DMS153 treated with DMSO at 0.1 percent for 48 hours (cell line): ENCODE results near the gene RASSF3.
"Not testable (repeated sequence)": the region's sequence is repeated elsewhere in the genome, so short reads cannot be mapped to it uniquely, and the experiment has no call there.

Experiments used
- DNase-seq: peaks from one replicate; lab custom pipeline; 2025; ENCODE audit not compliant: unreplicated experiment; lab: John Stamatoyannopoulos, UW

Gene RASSF3

DNA sequence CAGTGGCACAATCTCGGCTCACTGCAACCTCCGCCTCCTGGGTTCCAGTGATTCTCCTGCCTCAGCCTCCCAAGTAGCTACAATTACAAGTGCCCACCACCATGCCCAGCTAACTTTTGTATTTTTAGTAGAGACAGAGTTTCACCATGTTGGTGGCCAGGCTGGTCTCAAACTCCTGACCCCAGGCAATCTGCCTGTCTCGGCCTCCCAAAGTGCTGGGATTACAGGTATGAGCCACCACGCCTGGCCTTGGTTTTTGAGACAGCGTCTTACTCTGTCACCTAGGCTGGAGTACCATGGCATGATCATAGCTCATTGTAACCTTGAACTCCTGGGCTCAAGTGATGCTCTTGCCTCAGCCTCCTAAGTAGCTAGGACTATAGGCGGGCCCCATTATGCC lies 79.9 kb downstream of the RASSF3 start:
- DNase-seq: not testable (repeated sequence)

DNA sequence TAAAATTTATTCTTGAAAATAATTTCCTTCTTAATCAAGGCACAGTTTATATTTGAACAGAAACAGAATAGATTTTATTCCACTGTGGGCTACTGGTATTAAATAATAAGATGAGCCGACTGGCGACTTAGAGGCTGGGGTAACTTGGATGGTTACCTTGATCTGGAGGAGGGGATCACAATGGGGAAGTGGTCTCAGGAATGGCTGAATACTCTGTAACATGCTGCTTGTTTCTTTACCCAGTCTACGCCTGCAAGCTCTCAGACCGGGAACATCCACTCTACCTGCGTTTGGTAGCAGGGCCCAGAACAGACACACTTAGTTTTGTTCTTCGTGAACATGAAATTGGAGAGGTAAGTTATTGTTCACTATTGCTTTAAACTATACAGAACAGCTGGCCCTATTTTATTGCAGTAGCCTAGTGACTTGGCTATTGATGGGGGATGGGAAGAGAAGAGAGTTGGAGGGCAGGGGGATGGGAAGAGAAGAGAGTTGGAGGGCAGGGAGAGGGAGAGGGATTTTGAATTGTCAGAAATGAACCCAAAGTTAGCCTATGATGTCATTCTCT lies 81.0 kb downstream of the RASSF3 start:
- DNase-seq: peak; percentile 54

DNA sequence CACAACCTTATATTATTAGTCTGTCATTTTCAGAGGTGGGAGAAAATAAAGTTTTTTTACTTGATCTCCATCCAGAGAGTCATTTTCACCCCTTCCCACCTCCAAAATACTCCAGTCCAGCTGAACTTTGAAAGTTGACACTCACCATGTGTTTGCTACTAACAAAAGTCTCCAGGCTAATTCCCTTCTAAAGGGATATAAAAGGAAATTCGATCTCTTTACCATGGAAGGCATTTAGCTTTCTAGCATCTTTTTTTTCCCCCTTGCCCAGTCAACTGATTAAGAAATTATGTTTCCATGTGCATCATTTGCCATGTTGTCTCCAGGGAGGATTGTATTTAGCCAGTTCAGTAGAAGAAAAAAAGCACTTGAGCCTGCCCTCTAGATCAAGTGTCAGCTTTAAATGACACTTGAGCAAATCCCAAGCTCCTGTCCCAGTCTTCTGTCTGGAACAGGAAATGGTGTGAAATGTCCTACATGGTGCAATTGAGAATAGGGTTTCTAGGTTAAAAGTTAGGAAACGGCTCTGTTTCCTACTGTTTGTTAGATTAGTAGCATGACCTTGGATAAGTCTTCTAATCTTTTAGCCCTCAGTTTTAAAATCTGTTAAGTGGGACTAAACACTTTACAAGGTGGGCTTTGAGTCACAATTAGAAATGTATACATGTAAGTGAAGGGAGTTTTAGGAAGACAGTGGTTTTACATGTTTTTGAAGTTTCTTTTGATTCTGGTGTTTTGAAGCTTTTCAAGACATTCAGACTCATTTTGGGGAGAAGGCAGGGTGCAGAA lies 81.7 kb downstream of the RASSF3 start:
- DNase-seq: peak; percentile 54

DNA sequence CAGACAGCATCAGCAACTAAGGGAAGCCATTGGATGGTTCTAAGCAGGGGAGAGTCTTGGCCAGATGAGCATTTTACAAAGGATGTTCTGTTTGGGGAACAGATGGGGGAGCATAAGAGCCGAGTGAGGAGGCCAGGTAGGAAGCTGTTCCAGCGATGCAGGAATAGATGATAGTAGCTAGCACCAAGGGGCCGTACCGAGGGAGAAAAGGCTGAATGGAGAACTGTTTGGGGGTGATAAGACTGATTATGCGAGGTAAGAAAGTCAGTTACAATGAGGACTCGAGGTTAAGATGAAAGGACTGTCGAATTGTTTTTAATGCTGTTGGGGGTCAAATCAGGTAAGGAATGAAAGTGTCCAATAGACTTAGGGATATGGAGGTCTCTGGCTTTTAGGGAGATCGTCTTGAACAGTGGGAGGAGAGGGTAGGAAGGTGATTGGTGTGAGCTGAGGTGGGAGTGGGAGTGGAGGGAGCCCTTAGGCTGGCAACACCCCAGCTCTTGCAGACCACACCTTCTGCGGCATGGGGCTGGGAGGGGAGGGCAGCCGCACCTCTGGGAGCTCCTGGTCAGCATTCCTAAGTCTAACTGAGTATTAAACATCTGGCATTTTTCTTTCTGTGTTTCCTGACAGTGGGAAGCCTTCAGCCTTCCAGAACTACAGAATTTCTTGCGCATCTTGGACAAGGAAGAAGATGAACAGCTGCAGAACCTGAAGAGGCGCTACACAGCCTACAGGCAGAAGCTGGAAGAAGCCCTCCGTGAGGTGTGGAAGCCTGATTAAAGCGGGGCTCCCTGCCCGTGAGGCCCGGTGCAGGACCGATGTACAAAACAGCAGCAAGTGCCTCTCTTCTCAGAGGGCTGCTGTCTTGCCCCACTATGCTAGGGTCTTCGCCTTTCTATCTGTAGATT lies 84.1 kb downstream of the RASSF3 start:
- DNase-seq: no peak

DNA sequence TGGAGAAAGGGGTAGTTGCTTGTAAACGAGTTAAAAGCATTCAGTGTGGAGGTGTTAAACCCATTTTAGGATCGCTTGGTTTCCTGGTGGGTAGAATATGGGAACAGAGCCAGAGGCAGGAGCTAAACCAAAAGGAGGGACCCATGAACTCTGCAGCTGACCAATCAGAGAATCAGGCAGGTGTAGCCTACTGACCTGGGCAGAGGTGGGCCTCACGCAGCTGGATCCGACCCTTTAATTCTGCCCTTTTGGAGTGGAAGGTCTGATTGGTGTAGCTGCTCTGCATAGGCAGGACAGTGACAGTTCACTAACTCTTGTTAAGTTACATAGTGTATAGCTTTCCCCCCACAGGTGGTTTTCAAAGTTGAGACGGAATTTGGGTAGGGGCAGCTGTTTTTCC lies 85.3 kb downstream of the RASSF3 start:
- DNase-seq: no peak

DNA sequence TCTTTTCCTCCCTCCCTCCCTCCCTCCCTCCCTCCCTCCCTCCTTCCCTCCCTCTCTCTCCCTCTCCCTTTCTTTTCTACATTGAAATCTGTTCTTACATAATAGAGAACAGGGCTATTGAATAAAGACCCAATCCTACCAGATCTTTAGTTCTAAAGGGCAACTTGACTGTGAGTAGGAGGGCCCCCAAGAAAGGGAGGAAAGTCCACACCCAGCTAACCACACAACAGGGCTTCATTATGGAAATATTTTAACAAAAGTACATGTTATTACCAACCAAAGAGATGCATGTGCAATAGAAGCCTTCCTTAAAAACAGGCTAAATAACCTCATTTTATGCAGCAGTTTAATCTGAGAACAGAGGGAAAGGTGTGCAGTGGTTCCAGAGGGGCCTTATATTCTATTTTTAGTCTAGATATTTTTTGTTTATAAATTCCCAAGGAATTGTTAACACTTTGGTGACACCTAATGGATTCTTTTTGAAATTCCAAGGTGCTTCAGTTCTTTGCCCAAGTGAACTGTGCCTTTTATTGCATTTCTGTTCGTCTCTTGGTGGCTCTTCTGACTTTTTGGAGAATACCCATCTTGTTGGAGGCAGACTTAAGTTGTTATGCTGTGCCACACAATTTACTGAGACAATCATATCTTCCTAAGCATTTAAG lies 85.9 kb downstream of the RASSF3 start:
- DNase-seq: peak; percentile 18

DNA sequence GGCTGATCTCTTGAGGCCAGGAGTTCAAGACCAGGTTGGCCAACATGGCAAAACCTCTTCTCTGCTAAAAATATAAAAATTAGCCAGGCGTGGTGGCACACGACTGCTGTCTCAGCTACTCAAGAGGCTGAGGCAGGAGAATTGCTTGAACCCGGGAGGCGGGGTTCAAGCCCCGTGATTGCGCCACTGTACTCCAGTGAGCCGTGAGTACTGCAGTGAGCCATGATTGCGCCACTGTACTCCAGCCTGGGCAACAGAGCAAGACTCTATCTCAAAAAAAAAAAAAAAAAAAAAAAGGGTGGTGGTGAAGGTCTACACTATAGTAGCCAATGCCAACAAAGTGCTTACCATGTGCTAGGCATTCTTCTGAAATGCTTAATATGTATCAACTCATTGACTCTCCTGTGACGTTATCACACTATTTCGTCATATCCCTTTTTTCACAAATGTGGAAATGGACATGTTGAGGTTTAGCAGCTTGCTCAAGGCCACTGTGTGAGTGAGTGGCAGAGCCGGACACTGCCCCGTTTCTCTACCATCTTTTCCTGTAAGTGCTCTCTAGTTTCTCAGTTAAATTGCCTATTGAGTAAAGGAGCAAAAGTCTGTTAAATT lies 89.3 kb downstream of the RASSF3 start:
- no peak for DNase-seq

DNA sequence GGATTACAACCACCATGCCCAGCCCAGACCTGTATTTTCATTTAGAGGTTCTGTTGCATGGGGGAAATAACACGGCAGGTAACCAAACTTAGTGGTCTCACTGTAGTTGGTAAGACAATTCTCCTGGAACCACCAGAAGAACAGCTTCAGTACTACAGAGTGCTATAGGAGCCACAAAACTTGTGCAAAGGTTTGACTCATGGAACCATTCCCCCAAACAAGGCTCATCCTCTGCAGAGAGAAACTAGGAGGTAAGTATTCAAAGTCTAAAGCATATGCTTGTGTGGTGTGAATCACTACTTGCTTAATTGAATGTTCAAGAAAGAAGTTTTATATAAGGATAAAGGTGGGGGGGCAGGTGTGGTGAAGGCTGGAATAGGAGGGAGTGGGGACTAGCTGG lies 90.2 kb downstream of the RASSF3 start:
- DNase-seq: no peak

DNA sequence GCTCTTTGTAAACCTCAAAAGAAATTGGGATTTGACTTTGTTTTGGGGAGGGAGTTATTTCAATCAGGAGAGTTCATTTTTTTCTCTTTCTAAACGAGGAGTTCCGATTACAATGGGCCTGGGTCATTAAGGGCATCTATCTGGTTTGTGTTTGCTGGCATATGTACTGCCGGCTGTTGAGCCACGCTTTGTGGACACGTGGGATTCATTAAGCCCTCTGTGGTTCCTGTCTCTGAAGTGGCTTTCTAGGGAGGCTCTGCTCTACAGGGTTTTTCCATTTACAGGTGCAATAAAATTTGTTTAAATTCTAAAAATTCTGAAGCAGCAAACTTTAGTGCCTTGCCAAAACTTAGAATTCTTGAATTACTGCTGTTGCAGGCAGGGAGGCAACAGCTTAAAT lies 91.0 kb downstream of the RASSF3 start:
- DNase-seq: no peak

DNA sequence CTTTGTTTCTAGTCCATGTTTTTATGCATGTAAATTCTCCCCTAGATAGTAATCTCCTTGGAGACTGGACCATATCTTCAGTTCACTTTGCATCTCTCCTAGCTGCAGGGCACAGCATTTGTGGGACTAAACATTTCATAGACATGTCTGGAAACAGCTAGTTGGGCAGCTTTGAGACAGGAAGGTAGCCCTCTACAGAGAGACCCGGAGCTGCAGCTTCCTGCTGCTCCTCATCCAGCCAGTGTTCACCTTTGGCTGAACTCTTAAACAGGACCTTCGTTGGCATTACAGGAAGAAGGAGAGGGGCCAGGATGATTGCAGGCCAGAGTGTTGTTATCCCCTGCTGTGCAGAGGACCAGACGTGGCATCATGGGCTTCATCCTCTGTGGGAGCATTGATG lies 96.0 kb downstream of the RASSF3 start:
- DNase-seq: no peak

DNA sequence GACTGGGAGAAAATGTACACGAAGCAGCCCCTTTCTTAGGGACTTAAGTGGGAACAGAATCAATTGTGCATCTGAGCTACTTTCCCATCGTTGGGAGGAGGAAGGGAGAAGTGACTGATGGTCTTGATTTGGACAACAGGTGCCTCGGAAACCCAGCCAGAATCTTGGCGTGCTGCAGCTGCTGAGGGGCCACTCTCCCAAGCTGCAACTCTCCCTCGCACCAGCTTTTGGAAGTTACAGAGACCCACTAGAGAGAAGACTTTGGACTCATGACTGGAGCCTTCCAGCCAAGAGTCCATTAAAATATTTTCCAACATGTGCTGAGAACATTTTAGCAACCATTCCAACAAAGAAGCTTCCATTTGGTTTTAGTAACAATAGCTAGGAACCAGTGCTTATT lies 96.6 kb downstream of the RASSF3 start:
- no peak for DNase-seq

DNA sequence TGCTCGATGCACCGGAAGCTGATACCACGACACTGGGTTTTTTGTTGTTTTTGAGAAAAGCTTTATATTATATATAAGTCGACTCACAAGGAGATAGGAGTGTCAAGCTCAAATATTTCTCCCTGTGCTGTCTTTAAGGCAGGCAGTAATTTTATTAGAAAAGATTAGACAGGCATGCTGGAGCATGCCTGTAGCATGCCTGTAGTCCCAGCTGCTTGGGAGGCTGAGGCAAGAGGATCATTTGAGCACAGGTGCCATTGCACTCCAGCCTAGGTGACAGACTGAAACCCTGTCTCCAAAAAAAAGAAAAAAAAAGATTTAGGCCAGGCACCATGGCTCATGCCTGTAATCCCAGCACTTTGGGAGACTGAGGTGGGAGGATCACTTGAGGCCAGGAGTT lies 97.1 kb downstream of the RASSF3 start:
- no peak for DNase-seq

DNA sequence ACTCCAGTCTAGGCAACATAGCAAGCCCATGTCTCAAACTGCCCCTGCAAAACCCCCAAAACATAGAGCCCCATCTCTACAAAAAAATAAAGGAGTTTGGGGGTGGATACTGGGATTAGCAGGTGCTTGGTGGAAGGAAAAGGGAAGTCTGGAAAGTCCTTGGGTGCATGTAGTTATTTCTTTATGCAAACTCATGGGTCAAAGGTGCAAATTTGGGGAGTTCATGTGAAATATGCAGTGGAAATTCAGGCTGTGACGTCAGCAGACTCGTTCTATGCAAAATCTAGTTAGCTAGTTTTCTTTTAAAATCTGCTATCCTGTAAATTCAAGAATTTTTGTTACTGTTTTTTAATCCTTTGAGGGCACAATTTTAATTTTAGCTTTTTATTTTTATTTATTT lies 97.6 kb downstream of the RASSF3 start:
- DNase-seq: no peak

DNA sequence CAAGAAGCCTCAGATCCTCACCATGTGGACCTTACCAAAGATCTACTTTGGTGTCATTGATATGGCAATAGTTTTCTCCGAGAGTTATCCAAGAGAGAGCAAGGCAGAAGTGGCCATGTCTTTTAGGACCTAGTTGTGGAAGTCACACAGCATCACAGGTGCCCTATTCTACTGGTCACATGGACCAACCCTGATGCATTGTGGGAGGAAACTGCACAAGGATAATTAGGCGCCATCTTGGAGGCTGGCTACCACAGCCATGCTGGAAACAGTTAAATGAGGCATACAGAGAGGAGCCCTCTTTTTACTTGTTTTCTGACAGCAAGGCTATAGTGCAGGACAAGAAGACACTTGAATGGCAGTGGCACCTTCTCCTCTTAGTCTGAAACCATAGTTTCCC lies 99.1 kb downstream of the RASSF3 start:
- no peak for DNase-seq

DNA sequence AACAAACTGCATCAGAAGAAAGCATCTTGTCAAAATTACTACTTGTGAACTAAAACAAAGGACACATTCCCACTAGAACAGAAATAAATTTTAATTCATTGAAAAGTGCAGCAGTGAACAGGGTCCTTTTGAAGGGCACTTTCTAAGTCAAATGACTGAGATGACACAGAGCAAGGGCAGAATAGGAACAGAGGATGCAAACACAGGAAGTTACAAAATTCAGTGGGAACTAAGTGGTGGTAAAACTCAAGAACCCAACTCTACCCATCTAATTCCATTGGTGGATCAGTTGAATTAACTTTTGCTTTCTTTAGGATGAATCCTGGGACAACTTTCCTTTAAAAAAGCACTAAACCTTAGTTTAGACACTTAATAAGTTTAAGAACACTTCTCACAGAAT lies 103.1 kb downstream of the RASSF3 start:
- DNase-seq: no peak

DNA sequence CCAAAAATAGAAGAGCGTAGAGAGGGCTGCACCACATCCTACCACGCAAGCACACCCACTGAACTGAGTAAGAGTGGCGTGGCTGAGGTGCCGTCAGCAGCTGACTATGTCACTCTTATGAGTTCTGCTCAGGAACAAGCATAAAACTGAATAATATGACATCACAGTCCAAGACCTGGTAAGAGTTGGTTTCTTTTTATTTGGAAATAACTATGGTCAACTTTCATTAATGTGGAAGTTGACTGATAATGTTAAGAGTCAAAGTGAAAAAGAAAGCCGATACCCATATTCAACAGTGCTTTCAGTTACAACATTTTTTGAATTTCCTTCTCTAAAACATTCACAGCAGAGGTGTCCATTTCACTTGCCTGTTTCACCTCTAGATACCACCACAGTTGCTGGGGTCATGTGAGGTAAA lies 104.3 kb downstream of the RASSF3 start:
- DNase-seq: no peak

DNA sequence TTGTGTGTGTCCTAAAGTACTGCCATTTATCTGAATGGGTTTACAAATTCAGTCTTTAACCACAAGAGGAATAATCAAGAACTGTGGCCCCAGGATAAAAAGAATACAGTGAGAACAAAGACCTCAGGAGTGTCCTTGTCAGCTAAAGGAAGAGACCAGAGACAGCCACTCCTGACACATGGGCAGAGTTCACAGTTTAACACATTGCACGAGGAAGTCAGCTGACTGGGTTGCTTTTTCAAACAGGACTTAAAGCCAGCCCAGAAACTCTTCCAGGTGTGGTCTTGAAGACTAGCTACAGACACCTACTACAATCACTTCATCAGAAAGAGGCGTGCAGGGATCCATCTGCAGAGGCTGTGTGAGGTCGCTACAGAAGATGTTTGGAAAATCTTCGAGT lies 106.1 kb downstream of the RASSF3 start:
- no peak for DNase-seq

DNA sequence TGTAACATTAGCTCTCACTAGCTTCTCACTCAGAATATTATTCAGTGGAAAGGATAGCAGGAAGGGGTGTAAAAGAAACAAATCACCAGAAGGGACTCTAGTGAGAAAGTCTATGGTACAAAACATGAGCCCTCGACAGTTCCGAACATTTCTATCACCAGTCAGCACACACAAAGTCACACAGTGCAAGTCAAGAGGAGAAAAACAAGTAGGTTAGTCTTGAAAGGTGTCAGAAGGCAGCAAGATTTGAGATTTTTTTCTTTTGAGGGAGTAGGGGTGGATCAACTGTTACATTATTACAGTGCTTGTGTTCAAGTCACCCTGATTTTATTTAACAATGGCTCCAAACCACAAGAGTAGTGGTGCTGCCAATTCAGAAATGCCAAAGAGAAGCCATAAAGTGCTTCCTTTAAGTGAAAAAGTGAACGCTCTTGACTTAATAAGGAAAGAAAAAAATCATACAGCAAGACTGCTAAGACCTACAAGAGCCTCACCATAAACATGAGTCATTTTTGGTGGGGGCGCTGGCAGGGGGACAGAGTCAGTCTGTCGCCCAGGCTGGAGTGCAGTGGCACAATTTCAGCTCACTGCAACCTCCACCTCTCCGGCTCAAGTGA lies 106.7 kb downstream of the RASSF3 start:
- no peak for DNase-seq

DNA sequence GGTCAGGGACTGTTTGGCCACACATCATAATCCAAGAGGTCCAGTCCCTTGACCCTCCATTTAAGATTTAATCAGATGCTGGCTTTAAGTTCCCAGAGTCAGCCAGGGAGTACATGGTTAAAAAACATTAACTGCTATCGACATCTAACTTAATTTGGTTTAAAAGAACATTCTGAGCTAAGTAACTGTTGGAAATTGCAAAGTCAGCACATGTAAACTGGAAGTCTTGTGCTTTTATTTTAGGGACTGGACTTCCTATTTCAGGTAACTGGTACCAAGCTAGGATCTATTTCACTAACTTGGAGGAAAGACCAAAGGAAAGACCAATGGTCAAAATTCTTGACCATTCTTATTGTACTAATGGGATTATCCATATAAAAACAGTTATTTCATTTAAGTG lies 108.4 kb downstream of the RASSF3 start:
- no peak for DNase-seq

DNA sequence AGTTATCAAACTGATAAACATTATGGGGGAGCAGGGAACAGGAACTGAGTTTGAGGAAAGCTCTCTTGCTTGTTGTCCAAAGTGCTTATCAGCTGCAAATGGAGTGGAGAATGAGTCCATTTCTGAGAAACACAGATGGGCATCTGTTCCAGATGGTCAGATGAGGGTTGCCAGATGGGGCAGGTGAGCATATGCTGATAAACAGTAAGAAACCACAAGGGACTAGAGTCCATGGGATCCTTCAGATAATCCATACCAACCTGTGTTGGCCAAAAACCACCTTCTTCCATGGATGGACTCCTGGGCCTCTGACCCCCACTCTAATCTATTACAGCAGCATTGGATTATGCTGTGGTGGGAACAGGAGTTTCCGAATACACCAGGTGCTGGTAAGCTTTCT lies 110.6 kb downstream of the RASSF3 start:
- DNase-seq: no peak

DNA sequence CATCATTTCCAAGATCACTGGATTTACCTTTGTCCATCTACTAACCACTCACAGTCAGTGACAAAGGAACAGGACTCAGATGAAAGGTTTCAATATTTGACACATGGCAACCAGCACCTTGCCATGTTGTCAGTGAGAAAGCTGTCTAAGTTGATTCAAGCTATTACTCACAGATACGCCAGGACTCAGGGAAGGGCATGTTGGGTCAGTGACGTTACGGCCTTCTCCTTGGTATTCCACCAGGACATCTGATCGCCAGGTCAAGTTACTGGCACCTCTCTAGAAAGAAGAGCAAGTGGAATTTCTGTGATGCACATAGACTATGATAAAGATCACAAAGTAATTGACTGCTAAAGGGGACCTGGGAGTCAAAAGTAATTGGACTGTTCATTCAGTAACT lies 112.5 kb downstream of the RASSF3 start:
- DNase-seq: no peak
